H9 (cell line): ENCODE measurements around the gene OAS2. TPM values are rescaled to one million over a fixed set of nuclear protein-coding genes. Genes with fewer than 3 reads are reported as not detected.

Experiments
- DNase-seq: peaks from one replicate; pipeline ENCODE4 v3.0.0-alpha.2; 2017
- H2AFZ ChIP-seq: one replicate; pipeline ENCODE4 v1.6.1; 2013; ENCODE audit warnings: mild to moderate bottlenecking, low read length, control low read depth, moderate library complexity
- H2AK5ac ChIP-seq: 2 replicates; pipeline ENCODE4 v1.6.1; 2013; ENCODE audit warnings: low read length, control low read depth, mixed read lengths; ENCODE audit not compliant: insufficient read length
- H2BK120ac ChIP-seq: one replicate; pipeline ENCODE4 v1.6.1; 2013; ENCODE audit warnings: low read depth, mild to moderate bottlenecking, low read length, control low read depth, inconsistent platforms; ENCODE audit not compliant: poor library complexity, severe bottlenecking
- H2BK12ac ChIP-seq: 2 replicates; pipeline ENCODE4 v1.6.1; 2013; ENCODE audit warnings: low read length, control low read depth, mixed read lengths, low read depth; ENCODE audit not compliant: insufficient read length
- H2BK15ac ChIP-seq: 2 replicates; pipeline ENCODE4 v1.6.1; 2013; ENCODE audit warnings: low read depth, low read length, control low read depth
- H2BK20ac ChIP-seq: one replicate; pipeline ENCODE4 v1.6.1; 2013; ENCODE audit warnings: low read depth, mild to moderate bottlenecking, low read length, control low read depth, inconsistent platforms; ENCODE audit not compliant: poor library complexity, severe bottlenecking
- H2BK5ac ChIP-seq: 2 replicates; pipeline ENCODE4 v1.6.1; 2013; ENCODE audit warnings: low read length, control low read depth, mixed read lengths; ENCODE audit not compliant: insufficient read length
- H3K14ac ChIP-seq: 2 replicates; pipeline ENCODE4 v1.6.1; 2013; ENCODE audit warnings: low read length, control low read depth; ENCODE audit not compliant: insufficient read depth
- H3K18ac ChIP-seq: 2 replicates; pipeline ENCODE4 v1.6.1; 2013; ENCODE audit warnings: low read depth, mild to moderate bottlenecking, mixed read lengths, low read length, control low read depth; ENCODE audit not compliant: insufficient read length
- H3K23ac ChIP-seq: 2 replicates; pipeline ENCODE4 v1.6.1; 2013; ENCODE audit warnings: low read length, control low read depth, mixed read lengths, low read depth; ENCODE audit not compliant: insufficient read length
- H3K23me2 ChIP-seq: 2 replicates; pipeline ENCODE4 v1.6.1; 2013; ENCODE audit warnings: low read depth, mild to moderate bottlenecking, mixed read lengths, low read length, control low read depth; ENCODE audit not compliant: insufficient read length, poor library complexity, severe bottlenecking
- H3K27ac ChIP-seq: 2 replicates; pipeline ENCODE4 v1.5.1; 2013; ENCODE audit warnings: low read length, control low read depth, mixed read lengths, low read depth; ENCODE audit not compliant: insufficient read length
- H3K27me3 ChIP-seq: 2 replicates; pipeline ENCODE4 v1.6.1; 2013; ENCODE audit warnings: low read length, control low read depth, inconsistent platforms; ENCODE audit not compliant: insufficient read depth
- H3K4ac ChIP-seq: 2 replicates; pipeline ENCODE4 v1.6.1; 2013; ENCODE audit warnings: low read depth, mild to moderate bottlenecking, control low read depth, inconsistent platforms, low read length, moderate library complexity
- H3K4me1 ChIP-seq: 2 replicates; pipeline ENCODE4 v1.6.1; 2013; ENCODE audit warnings: low read length, control low read depth, inconsistent platforms; ENCODE audit not compliant: insufficient read depth
- H3K4me2 ChIP-seq: 2 replicates; pipeline ENCODE4 v1.6.1; 2013; ENCODE audit warnings: low read length, control low read depth, mixed read lengths; ENCODE audit not compliant: insufficient read length, insufficient read depth
- H3K56ac ChIP-seq: 2 replicates; pipeline ENCODE4 v1.6.1; 2013; ENCODE audit warnings: low read depth, mild to moderate bottlenecking, mixed read lengths, low read length, control low read depth; ENCODE audit not compliant: insufficient read length
- H3K79me1 ChIP-seq: 2 replicates; pipeline ENCODE4 v1.6.1; 2013; ENCODE audit warnings: low read depth, mild to moderate bottlenecking, moderate library complexity, low read length, control low read depth, inconsistent platforms; ENCODE audit not compliant: insufficient read depth, poor library complexity, severe bottlenecking
- H3K79me2 ChIP-seq: 2 replicates; pipeline ENCODE4 v1.6.1; 2013; ENCODE audit warnings: low read length, control low read depth, inconsistent platforms; ENCODE audit not compliant: insufficient read depth
- H3K9ac ChIP-seq: 2 replicates; pipeline ENCODE4 v1.6.1; 2013; ENCODE audit warnings: low read length, control low read depth, mixed read lengths; ENCODE audit not compliant: insufficient read length; ENCODE audit errors: extremely low read depth
- H3K9me3 ChIP-seq: one replicate; pipeline ENCODE4 v1.6.1; 2013; ENCODE audit warnings: low read depth, low read length, inconsistent platforms; ENCODE audit not compliant: control insufficient read depth
- H3T11ph ChIP-seq: one replicate; pipeline ENCODE4 v1.6.1; 2013; ENCODE audit warnings: mild to moderate bottlenecking, low read length, control low read depth, inconsistent platforms
- H4K20me1 ChIP-seq: one replicate; pipeline ENCODE4 v1.6.1; 2013; ENCODE audit not compliant: control insufficient read depth, insufficient read length, insufficient read depth
- H4K5ac ChIP-seq: 2 replicates; pipeline ENCODE4 v1.6.1; 2013; ENCODE audit warnings: low read depth, mild to moderate bottlenecking, mixed read lengths, low read length, control low read depth; ENCODE audit not compliant: insufficient read length
- H4K8ac ChIP-seq: replicated peaks from 2 replicates; pipeline ENCODE4 v1.6.1; 2013; ENCODE audit warnings: low read length, control low read depth, mixed read lengths, low read depth; ENCODE audit not compliant: insufficient read length
- H4K91ac ChIP-seq: 2 replicates; pipeline ENCODE4 v1.6.1; 2013; ENCODE audit warnings: low read depth, mild to moderate bottlenecking, moderate library complexity, mixed read lengths, low read length, control low read depth; ENCODE audit not compliant: insufficient read length
- H3K27ac Mint-ChIP-seq, 3 experiments: 2 replicates in 2 of 3; 3 replicates in 1 of 3; pipeline ENCODE4 v1.8.0; 2020 to 2021; ENCODE audit warnings: mixed read lengths in 3 of 3, mild to moderate bottlenecking in 1 of 3, moderate library complexity in 1 of 3
- H3K27me3 Mint-ChIP-seq: 2 replicates; pipeline ENCODE4 v1.8.0; 2021; ENCODE audit warnings: low read depth, mild to moderate bottlenecking, moderate library complexity, mixed read lengths
- H3K36me3 Mint-ChIP-seq, 3 experiments: 2 replicates in 2 of 3; 3 replicates in 1 of 3; pipeline ENCODE4 v1.8.0; 2020 to 2021; ENCODE audit warnings: low read depth in 3 of 3, mixed read lengths in 3 of 3; ENCODE audit not compliant: insufficient read depth in 1 of 3
- H3K4me1 Mint-ChIP-seq, 2 experiments: 2 replicates each; pipeline ENCODE4 v1.8.0; 2020; ENCODE audit warnings: mixed read lengths in 2 of 2
- H3K4me3 Mint-ChIP-seq, 2 experiments: 2 replicates in 1 of 2; 3 replicates in 1 of 2; pipeline ENCODE4 v1.8.0; 2020 to 2021; ENCODE audit warnings: mild to moderate bottlenecking in 2 of 2, mixed read lengths in 2 of 2, moderate library complexity in 1 of 2
- H3K9me3 Mint-ChIP-seq, 2 experiments: 2 replicates in 1 of 2; 3 replicates in 1 of 2; pipeline ENCODE4 v1.8.0; 2020; ENCODE audit warnings: mild to moderate bottlenecking in 2 of 2, mixed read lengths in 2 of 2, moderate library complexity in 1 of 2
- WGBS: extraction: QIAGEN DNeasy Blood & Tissue Kit; methylation state at CpG from one replicate; pipeline ENCODE4 v1.1.7; 2013; ENCODE audit warnings: missing lambda C conversion rate, low lambda C conversion rate, mixed read lengths; ENCODE audit not compliant: insufficient read length; ENCODE audit errors: extremely low coverage; 5-methylcytosine and 5-hydroxymethylcytosine counted together
- total RNA-seq: library from RNA; stranded (reverse); gene quantifications from 2 replicates; pipeline ENCODE4 v1.2.1, GENCODE V29; 2021
- TF ChIP-seq, protein P1 (sequence below): fragments of 200-600 bp; sonication (generic); conservative IDR thresholded peaks from 3 replicates; pipeline ENCODE4 v1.8.0; 2021; ENCODE audit warnings: antibody characterized with exemption, mild to moderate bottlenecking

Gene OAS2
- total RNA-seq, 1 experiment from 2014 or later: not detected

DNA sequence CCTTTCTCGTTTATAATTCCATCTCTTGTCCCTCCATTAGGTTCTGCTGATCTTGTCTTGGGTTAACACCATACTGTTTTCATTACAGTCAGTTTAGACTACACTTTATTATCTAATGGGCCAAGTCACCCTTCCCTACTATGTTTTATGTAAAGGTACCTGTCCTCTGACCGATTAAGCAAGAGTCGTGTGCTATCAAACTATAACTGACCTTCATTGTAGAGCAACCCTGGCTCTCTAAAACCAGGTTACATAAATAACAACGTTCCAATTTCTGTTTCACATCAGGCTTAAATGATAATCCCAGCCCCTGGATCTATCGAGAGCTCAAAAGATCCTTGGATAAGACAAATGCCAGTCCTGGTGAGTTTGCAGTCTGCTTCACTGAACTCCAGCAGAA lies 16.7 kb downstream of the OAS2 start:
- peaks cover 4 to 10% of the 10 kb centered on the region in 2 experiments; a peak in 4 of 5 replicates for H3K9me3 Mint-ChIP-seq
- WGBS: no CpG with 5 or more reads among the region's 5 CpGs
- no peak overlapping the region for H2BK12ac ChIP-seq

More for the DNA sequence above, 16.7 kb downstream of the OAS2 start:
- H3T11ph ChIP-seq: no peak overlapping the region
- H2AK5ac ChIP-seq: no peak overlapping the region
- H3K23me2 ChIP-seq: no peaks in the 10 kb centered on the region
- no peak overlapping the region for H2BK120ac ChIP-seq
- no peaks in the 10 kb centered on the region for H3K4me1 ChIP-seq
- Mint-ChIP-seq H3K36me3 (peaks cover 0 to 4% (median 0%) of the 10 kb centered on the region in 3 experiments; a peak in 2 of 7 replicates), H3K27ac (no peak overlapping the region), H3K4me1 (peaks cover 12 to 14% of the 10 kb centered on the region in 2 experiments), H3K27me3 (peaks cover 16% of the 10 kb centered on the region), H3K4me3 (no peak overlapping the region)
- no peak overlapping the region for H3K27ac ChIP-seq
- no peak overlapping the region for H3K9ac ChIP-seq
- no peak overlapping the region for H3K56ac ChIP-seq
- no peak overlapping the region for H3K18ac ChIP-seq
- no peak overlapping the region for H3K14ac ChIP-seq
- no peaks in the 10 kb centered on the region for H3K9me3 ChIP-seq
- H4K5ac ChIP-seq: no peak overlapping the region
- no peak overlapping the region for H2BK20ac ChIP-seq
- TF ChIP-seq, protein P1, sequence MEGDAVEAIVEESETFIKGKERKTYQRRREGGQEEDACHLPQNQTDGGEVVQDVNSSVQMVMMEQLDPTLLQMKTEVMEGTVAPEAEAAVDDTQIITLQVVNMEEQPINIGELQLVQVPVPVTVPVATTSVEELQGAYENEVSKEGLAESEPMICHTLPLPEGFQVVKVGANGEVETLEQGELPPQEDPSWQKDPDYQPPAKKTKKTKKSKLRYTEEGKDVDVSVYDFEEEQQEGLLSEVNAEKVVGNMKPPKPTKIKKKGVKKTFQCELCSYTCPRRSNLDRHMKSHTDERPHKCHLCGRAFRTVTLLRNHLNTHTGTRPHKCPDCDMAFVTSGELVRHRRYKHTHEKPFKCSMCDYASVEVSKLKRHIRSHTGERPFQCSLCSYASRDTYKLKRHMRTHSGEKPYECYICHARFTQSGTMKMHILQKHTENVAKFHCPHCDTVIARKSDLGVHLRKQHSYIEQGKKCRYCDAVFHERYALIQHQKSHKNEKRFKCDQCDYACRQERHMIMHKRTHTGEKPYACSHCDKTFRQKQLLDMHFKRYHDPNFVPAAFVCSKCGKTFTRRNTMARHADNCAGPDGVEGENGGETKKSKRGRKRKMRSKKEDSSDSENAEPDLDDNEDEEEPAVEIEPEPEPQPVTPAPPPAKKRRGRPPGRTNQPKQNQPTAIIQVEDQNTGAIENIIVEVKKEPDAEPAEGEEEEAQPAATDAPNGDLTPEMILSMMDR: no peak
- H2BK5ac ChIP-seq: no peak overlapping the region
- no peak overlapping the region for H3K4ac ChIP-seq
- no peaks in the 10 kb centered on the region for H3K79me1 ChIP-seq
- H3K23ac ChIP-seq: no peak overlapping the region
- no peak overlapping the region for H2BK15ac ChIP-seq
- no peak overlapping the region for H4K91ac ChIP-seq
- H3K79me2 ChIP-seq: no peaks in the 10 kb centered on the region
- H2AFZ ChIP-seq: no peak overlapping the region
- H4K20me1 ChIP-seq: no peaks in the 10 kb centered on the region
- H4K8ac ChIP-seq: no peak overlapping the region
- no peaks in the 10 kb centered on the region for H3K27me3 ChIP-seq
- no peak overlapping the region for H3K4me2 ChIP-seq
- DNase-seq: no peak
